Measurements from ENCODE around the gene KCNJ11.

KCNJ11 gene

DNA sequence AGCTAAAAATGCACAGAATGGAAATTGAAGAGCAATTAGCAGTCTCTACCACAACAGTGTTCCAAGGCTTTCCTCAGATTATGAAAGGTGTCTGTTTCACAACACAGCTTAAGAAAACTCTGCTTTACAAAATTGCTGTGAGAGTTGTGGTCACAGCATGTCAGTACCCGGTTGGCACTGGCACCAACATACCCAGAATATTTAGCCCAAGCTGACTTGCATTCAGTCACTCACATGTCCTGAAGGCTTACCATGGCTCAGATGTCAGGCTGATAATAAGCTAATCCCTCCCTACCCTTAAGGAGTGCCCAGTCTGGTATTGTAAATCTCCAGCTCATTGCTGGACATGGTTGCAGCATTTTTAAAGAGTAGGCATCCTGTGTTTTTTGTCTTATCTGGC lies 22.0 kb downstream of the KCNJ11 start:
- DNase-seq (ENCODE audit: low spot score), result no peak

DNA sequence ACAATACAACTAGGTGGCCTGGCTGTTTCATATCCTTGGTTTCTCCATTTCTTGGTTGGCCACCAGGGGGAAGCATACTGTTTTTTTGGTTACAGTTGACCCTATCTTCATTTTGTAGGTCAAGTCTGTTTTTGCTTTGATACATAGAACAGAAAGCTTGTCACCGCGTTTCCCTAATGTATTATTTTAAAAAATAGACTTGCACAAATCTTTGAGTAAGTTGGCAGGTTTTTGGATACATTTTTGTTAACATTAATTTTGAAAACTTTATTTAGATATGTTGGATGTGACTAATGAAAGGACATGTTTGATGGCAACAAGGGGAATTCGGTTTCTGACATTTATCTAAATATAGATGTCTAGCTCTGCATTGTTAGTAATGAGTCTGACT lies 33.9 kb downstream of the KCNJ11 start:
- peak; percentile 82 for DNase-seq (ENCODE audit: low spot score)

DNA sequence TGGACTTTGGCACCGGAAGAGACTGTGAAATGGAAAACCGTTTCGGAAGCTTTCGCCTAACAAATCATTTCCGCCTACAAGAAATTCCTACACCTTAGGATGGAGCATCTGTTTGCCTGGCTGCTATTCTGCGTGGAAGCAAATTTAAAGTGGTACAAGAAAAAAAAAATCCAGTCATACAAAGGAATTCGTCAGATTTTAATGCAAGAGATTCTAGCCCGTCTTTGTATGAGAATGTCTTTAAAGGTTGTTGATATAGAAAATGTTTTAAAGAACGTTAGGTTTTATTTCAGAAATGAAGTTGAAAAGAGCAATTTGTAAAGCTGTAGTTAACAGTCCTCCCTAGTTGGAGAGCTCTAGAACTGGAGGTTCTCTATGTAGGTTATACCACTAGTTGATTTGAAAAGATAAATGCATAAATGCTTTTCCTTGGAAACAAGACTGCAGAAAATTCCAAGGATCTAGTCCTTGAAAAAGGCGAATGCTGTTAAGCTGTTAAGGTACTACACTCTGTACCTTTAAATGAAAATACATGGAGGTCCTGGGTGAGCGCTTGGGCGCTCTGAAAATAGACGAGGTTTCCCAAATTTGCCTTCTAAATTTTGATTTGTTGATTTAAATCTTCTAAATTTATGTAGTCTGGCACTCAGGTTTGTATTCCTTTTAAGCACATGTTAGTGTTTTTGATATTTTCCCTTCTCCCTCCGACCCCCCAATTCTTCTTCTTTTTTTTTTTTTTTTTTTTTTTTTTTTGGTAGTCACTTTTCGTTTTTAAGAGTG lies 34.4 kb downstream of the KCNJ11 start:
- DNase-seq (ENCODE audit: low spot score), result peak; percentile 9

GRCh38 chr11:17352950-17353820 lies 35.3 kb downstream of the KCNJ11 start:
- DNase-seq (ENCODE audit: low spot score), result peak; percentile 83

DNA sequence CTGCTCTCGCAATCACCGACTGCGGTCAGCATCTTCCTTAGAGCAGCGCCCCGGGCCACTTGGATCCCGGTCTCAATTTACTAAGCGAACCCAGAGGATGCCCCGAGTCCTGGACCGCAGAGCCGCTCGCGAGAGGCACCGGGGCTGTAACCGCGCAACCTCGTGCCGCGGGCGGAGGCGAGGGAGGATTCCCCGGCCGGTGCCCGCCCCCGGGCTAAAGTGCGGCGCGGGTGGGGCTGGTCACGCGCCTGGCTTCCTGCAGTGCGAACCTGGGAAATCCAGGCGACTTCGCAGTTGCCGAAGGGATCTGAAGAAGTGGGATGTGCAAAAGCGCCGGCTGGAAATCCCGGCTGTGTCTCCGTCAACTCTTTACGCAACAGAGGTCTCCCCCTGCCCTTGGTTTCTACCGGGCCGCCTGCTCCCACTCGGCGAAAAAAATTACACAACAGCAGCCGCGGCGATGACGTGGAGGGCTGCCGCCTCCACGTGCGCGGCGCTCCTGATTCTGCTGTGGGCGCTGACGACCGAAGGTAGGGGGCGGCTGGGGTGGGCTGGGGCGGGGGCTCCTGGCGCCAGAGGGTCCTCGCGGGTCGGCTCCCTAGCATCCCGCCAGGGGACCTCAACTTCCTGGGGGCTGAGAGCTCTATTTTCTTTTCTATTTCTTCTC lies 36.8 kb downstream of the KCNJ11 start, which contains the start of gene NCR3LG1:
NCR3LG1 (plus strand) TSS at position 291 of the 667 bp plus-strand sequence; CDS start at position 461, 170 bp downstream.
- DNase-seq (ENCODE audit: low spot score), result peak; percentile 65

- no peak for DNase-seq (ENCODE audit: low spot score)
Observed at GRCh38 chr11:17351172-17351509, 37.3 kb downstream of the KCNJ11 start.

DNA sequence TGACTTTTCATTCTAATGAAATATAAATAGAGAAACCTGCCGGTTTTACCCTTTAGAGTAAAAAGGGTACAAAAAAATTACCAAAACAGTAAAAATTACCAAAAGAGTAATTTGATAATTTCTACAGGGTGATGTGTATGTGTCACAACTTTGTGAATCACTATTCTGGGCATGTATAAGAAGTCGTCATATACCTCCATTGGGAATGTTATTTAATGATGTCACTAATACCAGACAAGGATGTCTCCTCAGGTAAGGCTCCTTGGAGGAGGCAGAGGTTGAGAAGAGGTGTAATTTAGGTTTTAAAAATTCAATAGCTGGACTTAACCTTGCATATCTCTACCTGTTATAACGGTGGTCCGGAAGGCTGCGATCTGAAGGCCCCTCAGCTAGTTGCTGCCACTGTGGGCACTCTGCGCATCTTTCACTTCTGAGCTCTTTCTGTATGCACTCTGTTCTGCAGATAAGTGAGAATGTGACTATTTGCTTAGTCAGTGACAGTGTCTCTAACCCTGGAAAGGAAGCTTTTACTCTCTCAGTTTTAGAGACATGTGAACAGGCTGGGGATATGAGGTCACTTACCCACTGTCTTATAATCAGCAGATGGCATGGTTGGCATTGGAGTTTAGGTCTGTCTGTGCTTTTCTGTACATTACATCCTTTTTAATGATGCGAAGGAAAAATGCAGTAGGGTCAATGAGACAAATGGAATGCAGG lies 37.8 kb downstream of the KCNJ11 start:
- DNase-seq (ENCODE audit: low spot score), result no peak

DNA sequence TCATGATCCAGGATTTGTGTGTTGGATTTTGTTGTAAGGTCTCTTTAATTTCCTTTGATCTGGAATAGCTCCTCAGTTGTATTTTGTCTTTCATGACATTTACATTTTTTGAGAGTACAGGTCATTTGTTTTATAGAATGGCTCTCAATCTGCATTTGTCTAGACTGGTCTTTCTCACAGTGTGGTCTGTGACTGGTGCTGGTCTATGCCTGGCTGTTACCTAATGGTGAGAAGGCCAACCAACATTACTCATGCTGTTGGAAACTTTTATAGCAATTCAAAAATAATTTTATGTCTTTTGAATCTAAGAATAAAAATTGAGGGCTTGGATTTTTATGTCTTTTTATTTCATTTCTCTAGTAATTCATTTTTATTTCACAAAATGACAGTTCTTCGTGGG lies 40.8 kb downstream of the KCNJ11 start:
- DNase-seq (ENCODE audit: low spot score), result no peak

- no peak for DNase-seq (ENCODE audit: low spot score)
Observed at GRCh38 chr11:17343907-17344306, 44.6 kb downstream of the KCNJ11 start.

GRCh38 chr11:17343257-17343656 lies 45.2 kb downstream of the KCNJ11 start:
- no peak for DNase-seq (ENCODE audit: low spot score)
